Ishikawa (cell line): ENCODE results near the gene ALDH3A2.

Source experiments
- EGR1 ChIP-seq: IDR thresholded peaks from 2 replicates; pipeline ENCODE4 v1.6.1; 2012
- EP300 ChIP-seq: IDR thresholded peaks from 2 replicates; pipeline ENCODE4 v1.6.1; 2012; ENCODE audit warnings: borderline replicate concordance
- FOXM1 ChIP-seq: IDR thresholded peaks from 2 replicates; pipeline ENCODE4 v1.6.1; 2012; ENCODE audit warnings: low read depth, borderline replicate concordance
- TAF1 ChIP-seq: IDR thresholded peaks from 2 replicates; pipeline ENCODE4 v1.6.1; 2012; ENCODE audit warnings: low read depth, mild to moderate bottlenecking
- YY1 ChIP-seq: IDR thresholded peaks from 2 replicates; pipeline ENCODE4 v1.6.1; 2012; ENCODE audit warnings: low read depth
- ZBTB7A ChIP-seq: IDR thresholded peaks from 2 replicates; pipeline ENCODE4 v1.6.1; 2012; ENCODE audit warnings: low read depth
- TF ChIP-seq, protein P1 (sequence below): IDR thresholded peaks from 2 replicates; pipeline ENCODE4 v1.6.1; 2012
- TF ChIP-seq, protein P2 (sequence below): IDR thresholded peaks from 2 replicates; pipeline ENCODE4 v1.6.1; 2012; ENCODE audit warnings: low read depth, mild to moderate bottlenecking

DNA sequence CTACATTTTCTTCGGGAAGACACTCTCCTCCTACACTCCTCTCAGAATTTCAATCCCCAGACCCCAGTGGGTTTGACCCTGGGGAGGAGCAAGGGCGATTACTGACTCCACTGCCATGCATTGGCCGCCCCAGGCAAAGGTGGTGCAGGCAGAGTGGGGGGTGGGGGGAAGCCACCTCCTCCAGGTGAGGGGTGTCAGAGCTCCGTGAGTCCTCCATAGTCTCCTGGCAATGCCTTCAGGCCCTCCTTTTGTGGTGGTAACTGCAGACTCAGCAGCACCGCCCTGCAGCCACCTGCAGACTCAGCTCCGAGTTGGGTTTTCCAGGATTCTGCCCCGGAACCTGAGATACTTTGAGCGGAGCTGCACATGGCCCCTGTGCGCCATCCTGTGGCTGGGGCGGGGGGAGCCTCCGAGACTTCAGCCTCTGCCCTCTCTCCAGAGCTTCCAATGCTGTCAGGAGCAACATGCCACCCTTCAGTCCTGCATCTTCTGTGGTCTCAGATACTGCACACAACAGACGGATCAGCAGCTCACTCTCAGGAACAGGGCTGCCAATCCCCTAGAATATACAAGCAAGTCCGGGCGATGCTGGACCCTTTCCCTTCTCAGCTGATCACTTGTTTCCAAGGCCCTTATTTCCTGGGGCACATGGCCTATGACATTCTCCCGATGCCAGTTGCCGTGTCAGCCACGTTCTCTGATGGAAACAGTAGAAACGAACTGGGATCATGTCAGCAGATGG, 70.2 kb downstream of the ALDH3A2 start:
- TF ChIP-seq TAF1 (no peak), EGR1 (no peak), EP300 (no peak), YY1 (no peak), FOXM1 (no peak), ZBTB7A (no peak)
- TF ChIP-seq, protein P1, sequence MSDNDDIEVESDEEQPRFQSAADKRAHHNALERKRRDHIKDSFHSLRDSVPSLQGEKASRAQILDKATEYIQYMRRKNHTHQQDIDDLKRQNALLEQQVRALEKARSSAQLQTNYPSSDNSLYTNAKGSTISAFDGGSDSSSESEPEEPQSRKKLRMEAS = no peak
- TF ChIP-seq, protein P2, sequence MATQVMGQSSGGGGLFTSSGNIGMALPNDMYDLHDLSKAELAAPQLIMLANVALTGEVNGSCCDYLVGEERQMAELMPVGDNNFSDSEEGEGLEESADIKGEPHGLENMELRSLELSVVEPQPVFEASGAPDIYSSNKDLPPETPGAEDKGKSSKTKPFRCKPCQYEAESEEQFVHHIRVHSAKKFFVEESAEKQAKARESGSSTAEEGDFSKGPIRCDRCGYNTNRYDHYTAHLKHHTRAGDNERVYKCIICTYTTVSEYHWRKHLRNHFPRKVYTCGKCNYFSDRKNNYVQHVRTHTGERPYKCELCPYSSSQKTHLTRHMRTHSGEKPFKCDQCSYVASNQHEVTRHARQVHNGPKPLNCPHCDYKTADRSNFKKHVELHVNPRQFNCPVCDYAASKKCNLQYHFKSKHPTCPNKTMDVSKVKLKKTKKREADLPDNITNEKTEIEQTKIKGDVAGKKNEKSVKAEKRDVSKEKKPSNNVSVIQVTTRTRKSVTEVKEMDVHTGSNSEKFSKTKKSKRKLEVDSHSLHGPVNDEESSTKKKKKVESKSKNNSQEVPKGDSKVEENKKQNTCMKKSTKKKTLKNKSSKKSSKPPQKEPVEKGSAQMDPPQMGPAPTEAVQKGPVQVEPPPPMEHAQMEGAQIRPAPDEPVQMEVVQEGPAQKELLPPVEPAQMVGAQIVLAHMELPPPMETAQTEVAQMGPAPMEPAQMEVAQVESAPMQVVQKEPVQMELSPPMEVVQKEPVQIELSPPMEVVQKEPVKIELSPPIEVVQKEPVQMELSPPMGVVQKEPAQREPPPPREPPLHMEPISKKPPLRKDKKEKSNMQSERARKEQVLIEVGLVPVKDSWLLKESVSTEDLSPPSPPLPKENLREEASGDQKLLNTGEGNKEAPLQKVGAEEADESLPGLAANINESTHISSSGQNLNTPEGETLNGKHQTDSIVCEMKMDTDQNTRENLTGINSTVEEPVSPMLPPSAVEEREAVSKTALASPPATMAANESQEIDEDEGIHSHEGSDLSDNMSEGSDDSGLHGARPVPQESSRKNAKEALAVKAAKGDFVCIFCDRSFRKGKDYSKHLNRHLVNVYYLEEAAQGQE = no peak
